GM12875 (cell line): ENCODE data around the gene SPPL3.
"Not testable (repeated sequence)": the region's sequence is repeated elsewhere in the genome, so short reads cannot be mapped to it uniquely, and the experiment has no call there.

Experiments used
- H3K4me3 ChIP-seq: one replicate; pipeline ENCODE4 v1.5.1; 2011; ENCODE audit warnings: low read depth, low read length, control low read depth
- CTCF ChIP-seq: IDR thresholded peaks from 2 replicates; pipeline ENCODE4 v1.5.1; 2011; ENCODE audit warnings: low read depth, mild to moderate bottlenecking, control low read depth, inconsistent platforms, low read length, moderate library complexity, borderline replicate concordance; ENCODE audit not compliant: insufficient read depth

SPPL3 gene

GRCh38 chr12:120903412-120904196 lies 554 bp downstream of the SPPL3 start:
- TF ChIP-seq CTCF: no peak
- peak overlapping the region; percentile 82 for H3K4me3 ChIP-seq

- TF ChIP-seq CTCF: no peak
These were observed 1.2 kb downstream of the SPPL3 start for GRCh38 chr12:120902846-120903411.

GRCh38 chr12:120901818-120902217 lies 2.3 kb downstream of the SPPL3 start:
- TF ChIP-seq CTCF: no peak
- H3K4me3 ChIP-seq: no peak overlapping the region

More at GRCh38 chr12:120902846-120903411, 1.2 kb downstream of the SPPL3 start:
- H3K4me3 ChIP-seq: peak overlapping the region; percentile 82

- H3K4me3 ChIP-seq: not testable (repeated sequence)
These were observed 3.1 kb downstream of the SPPL3 start for GRCh38 chr12:120901101-120901500.

GRCh38 chr12:120895532-120895931 lies 8.6 kb downstream of the SPPL3 start:
- TF ChIP-seq CTCF: no peak

GRCh38 chr12:120892265-120892664 lies 11.9 kb downstream of the SPPL3 start:
- H3K4me3 ChIP-seq: no peak overlapping the region
- TF ChIP-seq CTCF: no peak

More at GRCh38 chr12:120895532-120895931, 8.6 kb downstream of the SPPL3 start:
- H3K4me3 ChIP-seq: no peak overlapping the region

- no peak overlapping the region for H3K4me3 ChIP-seq
- TF ChIP-seq CTCF: no peak
These were observed 13.2 kb downstream of the SPPL3 start for GRCh38 chr12:120890963-120891362.
